HG03108 (cell line): ENCODE measurements around the gene RIMKLA.
A peak's percentile ranks its signal among the peaks of the same experiment; 100 is the strongest.

Experiments
- ATAC-seq: cut with Tn5 transposase; IDR thresholded peaks from one replicate; pipeline ENCODE4 v1.9.1; 2021; ENCODE audit warnings: moderate library complexity; ENCODE audit not compliant: unreplicated experiment

RIMKLA gene

DNA sequence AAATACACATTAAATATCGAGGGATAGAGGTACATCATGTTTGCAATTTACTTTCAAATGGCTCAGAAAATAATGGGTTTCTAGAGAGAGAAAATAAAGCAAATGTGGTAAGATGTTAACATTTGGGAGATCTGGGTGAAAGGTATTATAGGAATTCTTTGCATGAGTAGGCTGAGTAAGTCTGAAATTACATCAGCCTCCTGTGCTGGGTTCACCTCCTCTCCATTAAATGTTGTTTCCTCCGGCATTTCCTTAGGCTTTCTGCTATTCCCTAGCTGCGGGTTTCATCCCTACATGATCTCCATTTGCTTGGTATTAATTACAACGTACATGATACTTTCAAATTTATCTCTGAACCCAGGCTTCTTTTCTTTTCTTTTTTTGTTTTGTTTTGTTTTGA, 43.6 kb downstream of the RIMKLA start:
- ATAC-seq: no peak

DNA sequence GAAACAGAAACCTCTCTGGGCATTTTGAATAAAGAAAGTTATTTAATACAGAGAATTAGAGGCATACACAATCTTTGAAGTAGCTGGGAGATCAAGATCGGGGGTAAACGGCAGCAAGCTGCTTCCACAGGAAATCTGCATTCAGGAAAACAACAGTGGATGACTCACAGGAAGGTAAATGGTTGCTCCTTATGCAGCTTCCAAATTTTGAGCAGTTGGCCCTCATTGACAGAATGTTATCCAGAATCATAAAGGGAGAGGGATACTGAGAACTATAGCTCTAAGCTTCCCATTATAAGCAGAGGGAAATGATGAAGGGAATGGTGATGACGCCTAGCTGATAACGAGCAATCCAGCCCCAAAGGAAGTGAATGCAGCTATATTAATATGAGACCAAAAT, 46.6 kb downstream of the RIMKLA start:
- no peak for ATAC-seq

DNA sequence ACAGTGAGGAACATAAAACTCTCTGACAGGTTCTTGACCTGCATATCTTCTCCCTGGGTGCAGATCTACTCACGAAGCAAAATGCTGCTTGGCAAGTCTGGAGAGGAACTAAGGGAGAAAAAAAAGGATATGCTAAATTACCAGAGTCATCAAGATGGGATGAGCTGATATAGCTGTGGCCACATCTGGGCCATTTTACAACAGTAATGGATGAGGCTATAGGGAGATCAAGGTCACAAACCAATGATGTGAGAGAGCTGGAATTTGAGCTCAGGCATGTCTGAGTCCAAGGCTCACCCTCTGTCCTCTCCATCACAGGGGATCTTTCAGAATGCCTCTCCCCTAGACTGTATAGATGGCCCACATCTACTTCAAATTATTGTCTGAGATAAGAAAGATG, 49.0 kb downstream of the RIMKLA start:
- ATAC-seq: no peak

- ATAC-seq: no peak
Observed at GRCh38 chr1:42430286-42431135, 49.9 kb downstream of the RIMKLA start.

DNA sequence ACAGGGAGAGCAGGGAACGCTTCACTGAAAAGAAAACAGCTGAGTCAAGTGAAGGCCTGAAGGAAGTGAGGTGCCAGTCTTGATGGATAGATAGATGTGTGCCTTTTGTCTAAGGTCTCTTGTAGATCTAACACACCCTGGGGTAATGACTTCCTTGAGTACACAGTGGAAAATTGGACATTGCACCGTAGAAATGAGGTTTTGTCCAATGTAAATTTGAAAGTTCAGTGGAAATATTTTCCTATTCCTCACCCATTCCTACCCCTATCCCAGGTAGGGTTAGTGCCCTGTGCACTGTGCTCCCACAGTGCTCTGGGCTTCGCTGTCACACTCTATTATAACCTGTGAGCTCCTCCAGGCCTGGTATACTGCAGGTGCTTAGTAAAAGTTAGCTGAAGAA, 50.9 kb downstream of the RIMKLA start:
- no peak for ATAC-seq

- no peak for ATAC-seq
Observed at GRCh38 chr1:42432714-42433113, 52.1 kb downstream of the RIMKLA start.

DNA sequence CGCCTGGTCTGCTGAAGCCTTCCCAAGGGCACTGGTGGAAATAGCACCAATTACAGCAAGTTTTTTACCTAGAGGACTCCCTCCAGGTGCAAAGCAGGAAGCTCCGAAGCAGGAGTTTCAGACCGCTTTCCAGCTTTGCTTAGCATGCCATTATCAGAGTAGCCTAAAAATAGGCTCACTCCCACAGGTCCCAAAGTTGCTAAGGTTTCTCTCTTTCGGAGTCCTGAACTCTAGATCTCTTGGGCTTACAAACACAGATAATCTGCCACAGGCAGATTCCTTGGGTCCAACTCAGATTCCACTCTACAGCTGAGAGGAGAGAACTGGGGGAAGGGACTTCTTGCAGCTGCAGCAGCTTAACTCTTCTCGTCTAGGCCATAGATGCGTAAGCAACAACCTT, 52.8 kb downstream of the RIMKLA start:
- ATAC-seq: no peak

GRCh38 chr1:42434340-42434739, 53.7 kb downstream of the RIMKLA start:
- ATAC-seq: no peak

DNA sequence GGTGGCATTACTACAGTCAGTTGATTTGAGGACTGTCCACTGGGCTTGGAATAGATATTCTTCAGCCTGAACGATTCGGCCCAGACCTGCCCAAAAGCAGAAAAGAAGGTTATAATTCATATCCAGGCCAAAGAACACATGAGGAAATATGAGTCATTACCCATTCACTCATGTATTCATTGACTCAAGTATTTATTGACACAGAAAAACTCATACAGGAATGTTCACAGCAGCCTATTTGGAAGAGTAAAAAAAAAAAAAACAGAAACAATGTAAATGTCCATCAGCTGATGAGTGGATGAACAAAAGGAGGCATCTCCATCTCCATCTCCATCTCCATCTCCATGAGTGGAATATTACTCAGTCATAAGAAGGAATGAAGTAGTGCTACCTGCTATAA, 59.3 kb downstream of the RIMKLA start:
- ATAC-seq: no peak

DNA sequence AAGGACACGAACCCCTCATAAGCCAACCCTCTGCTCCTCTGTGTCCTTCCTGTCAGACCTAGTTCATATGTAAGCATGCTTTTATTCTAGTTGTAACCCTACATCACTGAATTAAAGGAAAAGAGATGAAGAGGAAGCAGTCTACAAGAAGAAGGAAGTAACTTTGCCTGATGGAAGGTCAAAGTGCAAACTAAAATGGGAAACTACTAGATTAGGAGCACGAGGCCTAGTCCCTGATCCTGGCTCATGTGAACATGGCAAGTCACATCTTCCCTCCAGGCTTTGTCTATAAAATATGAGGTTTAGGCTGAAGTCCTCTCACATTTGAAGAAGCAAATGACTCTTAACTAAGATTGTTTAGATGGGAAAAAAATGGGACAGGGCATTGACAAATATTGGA, 62.1 kb downstream of the RIMKLA start:
- ATAC-seq: no peak

GRCh38 chr1:42449256-42449655, 68.7 kb downstream of the RIMKLA start:
- no peak for ATAC-seq

GRCh38 chr1:42450061-42450460, 69.5 kb downstream of the RIMKLA start:
- ATAC-seq: no peak

GRCh38 chr1:42453386-42453785, 72.8 kb downstream of the RIMKLA start:
- ATAC-seq: no peak

GRCh38 chr1:42454403-42454802, 73.8 kb downstream of the RIMKLA start:
- no peak for ATAC-seq

GRCh38 chr1:42456010-42456753, 75.6 kb downstream of the RIMKLA start, which contains the start of the genes PPCS and ZMYND12:
Gene PPCS, plus strand, starts transcription at chr1:42456543. Its CDS starts 23 bp downstream, at chr1:42456566.
Gene ZMYND12, minus strand, starts transcription at chr1:42456022. Its CDS starts 25 bp downstream, at chr1:42455997.
- ATAC-seq: peak; percentile 73

DNA sequence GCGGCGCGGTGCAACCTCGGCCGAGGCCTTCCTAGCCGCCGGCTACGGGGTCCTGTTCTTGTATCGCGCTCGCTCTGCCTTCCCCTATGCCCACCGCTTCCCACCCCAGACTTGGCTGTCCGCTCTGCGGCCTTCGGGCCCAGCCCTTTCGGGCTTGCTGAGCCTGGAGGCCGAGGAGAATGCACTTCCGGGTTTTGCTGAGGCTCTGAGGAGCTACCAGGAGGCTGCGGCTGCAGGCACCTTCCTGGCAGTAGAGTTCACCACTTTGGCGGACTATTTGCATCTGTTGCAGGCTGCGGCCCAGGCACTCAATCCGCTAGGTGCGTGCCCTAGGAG, 76.1 kb downstream of the RIMKLA start:
- ATAC-seq: peak; percentile 42

GRCh38 chr1:42461196-42461595, 80.6 kb downstream of the RIMKLA start:
- no peak for ATAC-seq

DNA sequence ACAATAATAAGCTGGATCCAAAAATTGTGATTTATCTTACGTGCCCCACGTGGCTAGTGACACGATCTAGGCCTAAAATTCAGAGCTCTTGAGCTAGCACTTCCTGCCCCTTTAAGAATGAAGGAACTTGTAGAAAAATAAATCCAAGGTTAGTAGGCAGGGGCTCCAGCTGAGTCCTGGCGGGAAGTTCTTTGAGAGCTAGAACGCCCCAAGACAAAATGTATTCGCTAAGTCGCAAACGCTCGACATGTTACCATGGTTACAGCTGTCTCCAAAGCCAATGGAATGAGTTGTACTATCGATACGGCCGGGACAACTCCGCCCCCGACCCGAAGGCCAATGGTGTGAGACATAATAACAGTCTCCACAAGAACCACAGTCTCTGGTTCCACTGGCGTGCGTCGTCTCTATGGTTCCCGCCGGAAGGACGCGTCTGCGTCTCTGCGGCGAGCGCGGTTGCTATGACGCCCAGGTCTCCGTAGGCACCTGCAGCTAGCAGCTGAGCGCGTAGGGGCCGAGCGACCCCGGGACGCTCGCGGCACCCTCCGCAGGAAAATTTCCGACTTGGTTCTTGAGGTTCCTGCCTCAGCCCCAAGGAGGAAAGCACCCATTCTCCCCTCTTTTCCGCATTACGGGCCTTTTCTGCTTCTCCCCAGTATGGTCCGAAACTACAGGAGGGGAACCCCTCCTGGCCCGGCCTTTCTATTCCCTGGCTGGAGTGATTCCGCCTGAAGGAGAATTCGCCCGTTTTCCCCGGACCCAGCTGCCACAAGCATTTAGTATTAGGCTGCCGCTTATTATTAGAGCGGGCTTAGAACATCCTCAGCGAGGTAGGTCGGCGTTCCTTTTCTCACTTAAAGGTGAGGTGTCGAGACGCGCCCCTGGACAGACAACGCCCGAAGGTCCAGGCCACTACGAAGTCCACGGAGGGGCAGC, 82.5 kb downstream of the RIMKLA start, which contains the start of gene CCDC30:
TSS of gene CCDC30 (plus strand) at position 459 of the 936 bp plus-strand sequence. CDS start 17,266 bp downstream, outside the sequence.
- peak; percentile 99 for ATAC-seq

GRCh38 chr1:42463921-42464320, 83.3 kb downstream of the RIMKLA start:
- ATAC-seq: no peak

GRCh38 chr1:42466030-42466429, 85.4 kb downstream of the RIMKLA start:
- ATAC-seq: no peak

DNA sequence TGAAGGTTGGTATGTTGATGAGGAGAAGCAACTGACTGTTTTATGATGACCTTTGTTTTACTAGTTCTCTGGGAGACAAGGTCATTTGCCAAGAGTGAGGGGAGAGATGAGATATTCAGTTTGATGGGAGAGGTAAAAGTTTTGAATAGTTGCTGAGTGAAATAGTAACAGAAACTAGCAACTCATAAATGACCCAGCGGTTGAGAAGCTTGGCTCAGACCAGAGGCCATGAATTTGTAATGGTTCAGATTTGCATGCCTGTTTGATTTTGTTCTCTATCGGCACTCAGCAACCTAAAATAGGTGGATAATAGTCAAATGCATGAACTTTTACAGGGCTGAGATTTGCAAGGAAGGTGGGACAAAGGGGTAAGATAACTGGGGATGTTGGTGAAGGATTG, 89.1 kb downstream of the RIMKLA start:
- no peak for ATAC-seq
